Panc1 (cell line): Measurements from ENCODE around the gene GUSB. TPM values are rescaled to one million over a fixed set of nuclear protein-coding genes. Genes with fewer than 3 reads are reported as not detected.
A peak's percentile ranks its signal among the peaks of the same experiment; 100 is the strongest.

Source experiments
- ATAC-seq: fragments of 200-7000 bp; cut with Tn5 transposase; 2 replicates; pipeline ENCODE4 v1.9.1; 2020; ENCODE audit warnings: mild to moderate bottlenecking, moderate library complexity
- BruUV-seq: library from RNA; stranded (reverse); fragments of 400-500 nt; replicated peaks from 2 replicates; lab custom pipeline; 2021; lab: Mats Ljungman, UMichigan
- CTCF ChIA-PET: fragments of 300-600 bp; sonication (Branson Sonifier 250); formaldehyde crosslinking; loops from one replicate; lab custom pipeline; 2022; ENCODE audit warnings: antibody characterized with exemption; lab: Charles Lee
- POLR2A ChIA-PET: fragments of 300-600 bp; sonication (Branson Sonifier 250); formaldehyde crosslinking; loops from one replicate; lab custom pipeline; 2022; ENCODE audit warnings: antibody characterized with exemption; lab: Charles Lee
- DNase-seq: peaks from one replicate; pipeline ENCODE4 v3.0.0-alpha.2; 2010; ENCODE audit warnings: low read depth, low spot score
- H3K27ac ChIP-seq: 2 replicates; pipeline ENCODE4 v1.5.1; 2011; ENCODE audit warnings: mild to moderate bottlenecking, low read length, inconsistent platforms
- H3K27me3 ChIP-seq: fragments of 200-500 bp; sonication (Bioruptor generic); 2 replicates; pipeline ENCODE4 v1.6.0; 2014; ENCODE audit warnings: low read length, inconsistent platforms; ENCODE audit not compliant: control insufficient read depth, insufficient read depth
- H3K36me3 ChIP-seq: fragments of 200-500 bp; sonication (Bioruptor generic); 2 replicates; pipeline ENCODE4 v1.5.1; 2014; ENCODE audit warnings: inconsistent platforms, mild to moderate bottlenecking, low read length, moderate library complexity; ENCODE audit not compliant: control insufficient read depth, insufficient read depth
- H3K4me1 ChIP-seq: 2 replicates; pipeline ENCODE4 v1.5.1; 2011; ENCODE audit warnings: inconsistent platforms, mild to moderate bottlenecking, low read length, moderate library complexity; ENCODE audit not compliant: control insufficient read depth, insufficient read depth
- H3K4me3 ChIP-seq, 2 experiments: 2 replicates each; pipeline ENCODE4 v1.5.1; 2011 to 2012; ENCODE audit warnings: low read depth in 2 of 2, low read length in 2 of 2, mild to moderate bottlenecking in 2 of 2, inconsistent platforms in 1 of 2, moderate library complexity in 1 of 2
- H3K9me3 ChIP-seq: fragments of 200-500 bp; sonication (Bioruptor generic); 2 replicates; pipeline ENCODE4 v1.5.1; 2014; ENCODE audit warnings: low read depth, mild to moderate bottlenecking, inconsistent platforms, low read length, moderate library complexity; ENCODE audit not compliant: control insufficient read depth, insufficient read depth
- CTCF ChIP-seq: fragments of 450-650 bp; IDR thresholded peaks from 2 replicates; pipeline ENCODE4 v1.5.1; 2017; ENCODE audit warnings: mild to moderate bottlenecking
- POLR2AphosphoS5 ChIP-seq: IDR thresholded peaks from 2 replicates; pipeline ENCODE4 v1.6.1; 2012; ENCODE audit warnings: mild to moderate bottlenecking, low read depth, low read length, moderate library complexity
- REST ChIP-seq, 2 experiments: IDR thresholded peaks; 2 replicates each; pipeline ENCODE4 v1.6.1; 2011 to 2012; ENCODE audit warnings: low read depth in 2 of 2, control low read depth in 1 of 2, low read length in 1 of 2, mild to moderate bottlenecking in 1 of 2, moderate library complexity in 1 of 2; ENCODE audit not compliant: insufficient read depth in 1 of 2
- SIN3A ChIP-seq: IDR thresholded peaks from 2 replicates; pipeline ENCODE4 v1.6.1; 2012; ENCODE audit warnings: low read depth, mild to moderate bottlenecking, low read length, moderate library complexity, borderline replicate concordance; ENCODE audit not compliant: insufficient read depth
- TCF7L2 ChIP-seq: IDR thresholded peaks from 2 replicates; pipeline ENCODE4 v1.6.1; 2011; ENCODE audit warnings: mild to moderate bottlenecking, low read depth, low read length, inconsistent platforms
- in situ Hi-C: cut with HindIII; loops from 2 replicates; pipeline ENCODE4 v1.10.0; 2016; ENCODE audit warnings: low sequenced_read_pairs, low pct_unique_long_range_greater_than_20kb
- intact Hi-C: fragments of 100-400 bp; cut with micrococcal nuclease; formaldehyde crosslinking; loops from one replicate; pipeline ENCODE4 v1.10.0; 2022; ENCODE audit not compliant: unreplicated experiment
- total RNA-seq: library from RNA; stranded (reverse); gene quantifications from one replicate; pipeline ENCODE4 v1.2.1, GENCODE V29; 2021; ENCODE audit not compliant: unreplicated experiment

The GUSB gene
- total RNA-seq, 1 experiment from 2014 or later, result 47.4 TPM

- POLR2A ChIA-PET, result no interaction called here
- peak; percentile 43; the same call in 1 of the 2 replicates for ATAC-seq
- no TSS peak for BruUV-seq
- CTCF ChIA-PET, result no interaction called here
- Histone ChIP-seq H3K27me3 (no peaks in the 10 kb centered on the region), H3K9me3 (no peaks in the 10 kb centered on the region), H3K4me1 (no peaks in the 10 kb centered on the region), H3K36me3 (peaks cover 15% of the 10 kb centered on the region), H3K4me3 (no peak overlapping the region), H3K27ac (no peak overlapping the region)
- TF ChIP-seq REST (IDR thresholded peaks at IDR 0.05; ENCODE audit: insufficient read depth in 1 of 2, low read depth in 2 of 2, low read length in 1 of 2), result no peak
- TF ChIP-seq TCF7L2, result no peak
- no peak for TF ChIP-seq POLR2AphosphoS5
- TF ChIP-seq CTCF, result no peak
- TF ChIP-seq SIN3A, result no peak
- in situ Hi-C loops (no loop called here), intact Hi-C loops (no loop called here)
- DNase-seq, result no peak
These were observed 21.5 kb downstream of the GUSB start for GRCh38 chr7:65960351-65961074.

- no peak for TF ChIP-seq POLR2AphosphoS5
- no peak for TF ChIP-seq SIN3A
- no peak for TF ChIP-seq TCF7L2
- no peak for TF ChIP-seq CTCF
- TF ChIP-seq REST (IDR thresholded peaks at IDR 0.05; ENCODE audit: insufficient read depth in 1 of 2, low read depth in 2 of 2, low read length in 1 of 2), result no peak
- Histone ChIP-seq H3K36me3 (peaks cover 15% of the 10 kb centered on the region), H3K27me3 (no peaks in the 10 kb centered on the region), H3K4me1 (no peaks in the 10 kb centered on the region), H3K4me3 (no peak overlapping the region), H3K9me3 (no peaks in the 10 kb centered on the region), H3K27ac (no peak overlapping the region)
- BruUV-seq, result no TSS peak
- CTCF ChIA-PET, result no interaction called here
- in situ Hi-C loops (no loop called here), intact Hi-C loops (no loop called here)
- ATAC-seq (no peak), DNase-seq (no peak)
- POLR2A ChIA-PET, result no interaction called here
These were observed 26.3 kb downstream of the GUSB start for GRCh38 chr7:65955718-65956117.
